Neural cell (in vitro differentiated cells): Measurements from ENCODE around the gene UBAC2.

ENCODE experiments used
- CTCF ChIP-seq: fragments of 450-650 bp; IDR thresholded peaks from 2 replicates; pipeline ENCODE4 v1.5.1; 2014; ENCODE audit warnings: antibody characterized with exemption, mild to moderate bottlenecking, moderate library complexity; ENCODE audit not compliant: poor library complexity, severe bottlenecking
- EP300 ChIP-seq: fragments of 450-650 bp; conservative IDR thresholded peaks from 2 replicates; pipeline ENCODE4 v1.6.1; 2014; ENCODE audit warnings: antibody characterized with exemption, mild to moderate bottlenecking, moderate library complexity; ENCODE audit not compliant: poor library complexity, severe bottlenecking

GRCh38 chr13:99360696-99361095, 160.0 kb downstream of the UBAC2 start:
- TF ChIP-seq CTCF (no peak), EP300 (no peak)
